Astrocyte of the spinal cord (primary cell): ENCODE results near the gene HHEX.

ENCODE experiments used
- DNase-seq: peaks from one replicate; pipeline ENCODE4 v3.0.0; 2011; ENCODE audit warnings: low read depth, low spot score
- H3K4me3 ChIP-seq: 2 replicates; pipeline ENCODE4 v1.5.1; 2011; ENCODE audit warnings: low read depth, mild to moderate bottlenecking, low read length, moderate library complexity
- in situ Hi-C: cut with HindIII; loops from 2 replicates; pipeline ENCODE4 v1.10.0; 2017; ENCODE audit warnings: low sequenced_read_pairs
- TF ChIP-seq, protein P1 (sequence below): IDR thresholded peaks from 2 replicates; pipeline ENCODE4 v1.5.1; 2012; ENCODE audit warnings: low read depth, mild to moderate bottlenecking, low read length, inconsistent platforms

The HHEX gene

DNA sequence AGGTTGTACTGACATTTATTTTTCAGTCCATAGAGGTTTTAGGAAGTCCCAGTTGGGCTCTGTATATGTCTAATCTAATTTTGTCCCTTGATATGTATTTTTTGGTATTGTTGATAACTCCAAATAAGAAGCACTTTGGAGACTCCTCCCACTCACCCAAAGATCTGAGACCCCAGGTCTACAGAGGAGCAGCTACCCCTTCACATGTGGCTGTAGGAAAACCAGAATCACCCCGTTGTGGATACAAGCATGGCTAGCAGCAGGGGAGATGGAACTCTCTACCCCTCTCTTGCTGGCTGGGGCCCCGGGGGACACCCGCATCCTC is 9.4 kb downstream of the HHEX start:
- TF ChIP-seq, protein P1, sequence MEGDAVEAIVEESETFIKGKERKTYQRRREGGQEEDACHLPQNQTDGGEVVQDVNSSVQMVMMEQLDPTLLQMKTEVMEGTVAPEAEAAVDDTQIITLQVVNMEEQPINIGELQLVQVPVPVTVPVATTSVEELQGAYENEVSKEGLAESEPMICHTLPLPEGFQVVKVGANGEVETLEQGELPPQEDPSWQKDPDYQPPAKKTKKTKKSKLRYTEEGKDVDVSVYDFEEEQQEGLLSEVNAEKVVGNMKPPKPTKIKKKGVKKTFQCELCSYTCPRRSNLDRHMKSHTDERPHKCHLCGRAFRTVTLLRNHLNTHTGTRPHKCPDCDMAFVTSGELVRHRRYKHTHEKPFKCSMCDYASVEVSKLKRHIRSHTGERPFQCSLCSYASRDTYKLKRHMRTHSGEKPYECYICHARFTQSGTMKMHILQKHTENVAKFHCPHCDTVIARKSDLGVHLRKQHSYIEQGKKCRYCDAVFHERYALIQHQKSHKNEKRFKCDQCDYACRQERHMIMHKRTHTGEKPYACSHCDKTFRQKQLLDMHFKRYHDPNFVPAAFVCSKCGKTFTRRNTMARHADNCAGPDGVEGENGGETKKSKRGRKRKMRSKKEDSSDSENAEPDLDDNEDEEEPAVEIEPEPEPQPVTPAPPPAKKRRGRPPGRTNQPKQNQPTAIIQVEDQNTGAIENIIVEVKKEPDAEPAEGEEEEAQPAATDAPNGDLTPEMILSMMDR = no peak
- no peak for DNase-seq
- in situ Hi-C loops = no loop called here
- H3K4me3 ChIP-seq = peak overlapping the region; percentile 47

DNA sequence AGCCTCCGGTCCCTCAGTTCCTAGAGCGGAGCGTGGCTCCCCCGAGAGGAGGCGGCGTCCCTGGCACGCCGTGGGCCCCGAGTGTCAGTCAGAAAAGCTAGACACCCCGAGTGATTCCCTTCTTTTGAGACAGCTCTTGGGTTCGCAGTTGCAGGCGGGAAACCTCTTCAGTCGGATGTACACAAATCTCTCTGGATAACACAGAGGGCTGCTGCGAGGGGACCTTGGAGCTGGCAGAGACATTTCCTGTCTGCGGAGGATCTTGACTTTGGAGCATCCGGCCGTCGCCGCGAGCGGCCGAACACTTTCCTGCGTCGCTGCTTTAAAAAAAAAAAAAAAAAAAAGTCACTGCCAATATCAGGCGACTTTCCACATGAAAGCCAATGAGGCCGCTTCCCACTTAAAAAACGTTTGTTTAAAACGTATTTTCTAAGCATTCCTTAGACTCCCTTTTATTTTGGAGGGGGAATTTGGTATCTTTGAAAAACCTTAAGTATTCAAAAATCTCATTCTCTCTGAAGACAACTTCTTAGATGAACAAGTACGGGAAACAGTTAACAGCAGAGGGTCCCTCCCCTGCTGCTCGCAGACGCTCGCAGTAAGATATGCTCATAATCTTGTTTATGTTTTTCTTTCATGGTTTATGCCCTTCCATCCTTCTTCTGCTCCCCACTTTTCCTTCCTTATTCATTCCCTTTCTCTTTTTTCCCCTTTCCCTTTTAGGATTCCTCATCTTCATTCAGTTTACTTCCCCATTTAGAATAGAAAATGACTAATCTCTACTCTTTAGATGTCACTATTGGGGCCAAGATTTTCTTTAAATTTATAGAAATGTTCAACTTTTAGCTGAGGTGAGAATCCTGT is 10.0 kb downstream of the HHEX start:
- in situ Hi-C loops = no loop called here
- peak overlapping the region; percentile 47 for H3K4me3 ChIP-seq
- TF ChIP-seq, protein P1 = no peak
- DNase-seq = peak; percentile 50

DNA sequence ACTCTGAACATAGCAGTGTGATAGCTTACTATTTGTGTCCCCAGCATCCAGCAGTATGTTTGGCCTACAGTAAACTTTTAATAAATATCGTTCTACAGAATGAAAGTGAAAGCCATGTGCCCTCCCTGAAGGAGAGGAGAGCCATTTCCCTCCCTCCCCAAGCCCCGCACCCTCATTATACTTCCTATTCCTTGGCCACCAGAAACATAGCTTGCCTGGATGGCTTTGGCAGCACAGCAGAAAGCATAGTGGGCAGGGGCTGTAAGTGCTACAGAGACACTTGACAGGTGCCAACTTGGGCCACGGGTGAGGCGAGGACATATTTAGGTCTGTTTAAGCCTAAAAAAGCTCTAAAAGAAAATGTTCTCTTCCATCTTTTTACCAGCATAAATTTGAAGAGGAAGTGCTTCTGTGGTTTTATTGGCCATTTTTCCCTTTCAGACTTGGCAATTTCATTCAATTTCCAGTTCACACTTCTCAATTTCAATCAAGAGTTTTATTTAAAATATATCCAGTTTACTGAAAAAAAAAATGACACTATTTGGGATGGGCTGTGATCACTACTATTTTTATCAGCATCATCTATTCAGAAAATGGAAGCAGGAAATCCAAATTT is 12.7 kb downstream of the HHEX start:
- in situ Hi-C loops = no loop called here
- no peak overlapping the region for H3K4me3 ChIP-seq
- DNase-seq = no peak
- TF ChIP-seq, protein P1 = no peak

DNA sequence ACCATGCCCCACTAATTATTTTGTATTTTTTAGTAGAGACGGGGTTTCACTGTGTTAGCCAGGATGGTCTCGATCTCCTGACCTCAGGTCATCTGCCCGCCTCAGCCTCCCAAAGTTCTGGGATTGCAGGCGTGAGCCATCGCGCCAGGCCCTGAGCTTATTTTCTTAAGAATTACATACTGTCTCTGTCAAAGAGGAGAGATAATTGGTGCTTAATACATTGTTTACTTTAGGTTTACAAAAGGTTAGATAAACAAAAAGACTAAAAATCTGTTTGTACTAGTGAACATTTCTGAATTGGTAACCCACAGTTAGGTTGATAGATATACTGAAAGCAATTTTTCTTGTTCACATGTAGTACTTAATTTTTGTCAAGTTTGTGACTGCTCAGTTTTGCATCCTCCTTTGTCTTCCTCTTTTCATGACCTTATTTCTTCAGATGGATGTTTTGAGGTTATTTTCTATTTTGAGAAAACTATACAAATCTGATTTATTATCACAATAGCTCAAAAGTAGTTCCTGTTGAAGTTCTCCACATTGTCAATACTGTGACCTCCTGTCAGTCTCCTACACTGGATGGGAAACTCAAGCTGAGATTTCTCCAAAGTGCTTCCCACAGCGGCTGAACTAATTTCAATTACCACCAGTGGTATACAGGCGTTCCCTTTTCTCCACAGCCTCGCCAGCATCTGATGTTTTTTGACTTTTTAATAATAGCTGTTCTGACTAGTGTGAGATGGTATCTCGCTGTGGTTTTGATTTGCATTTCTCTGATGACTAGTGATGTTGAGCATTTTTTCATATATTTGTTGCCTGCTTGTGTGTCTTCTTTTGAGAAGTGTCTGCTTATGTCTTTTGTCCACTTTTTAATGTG is 22.5 kb downstream of the HHEX start:
- peak; percentile 56 for DNase-seq
- TF ChIP-seq, protein P1 = no peak
- H3K4me3 ChIP-seq = no peak overlapping the region
- in situ Hi-C loops = no loop called here

DNA sequence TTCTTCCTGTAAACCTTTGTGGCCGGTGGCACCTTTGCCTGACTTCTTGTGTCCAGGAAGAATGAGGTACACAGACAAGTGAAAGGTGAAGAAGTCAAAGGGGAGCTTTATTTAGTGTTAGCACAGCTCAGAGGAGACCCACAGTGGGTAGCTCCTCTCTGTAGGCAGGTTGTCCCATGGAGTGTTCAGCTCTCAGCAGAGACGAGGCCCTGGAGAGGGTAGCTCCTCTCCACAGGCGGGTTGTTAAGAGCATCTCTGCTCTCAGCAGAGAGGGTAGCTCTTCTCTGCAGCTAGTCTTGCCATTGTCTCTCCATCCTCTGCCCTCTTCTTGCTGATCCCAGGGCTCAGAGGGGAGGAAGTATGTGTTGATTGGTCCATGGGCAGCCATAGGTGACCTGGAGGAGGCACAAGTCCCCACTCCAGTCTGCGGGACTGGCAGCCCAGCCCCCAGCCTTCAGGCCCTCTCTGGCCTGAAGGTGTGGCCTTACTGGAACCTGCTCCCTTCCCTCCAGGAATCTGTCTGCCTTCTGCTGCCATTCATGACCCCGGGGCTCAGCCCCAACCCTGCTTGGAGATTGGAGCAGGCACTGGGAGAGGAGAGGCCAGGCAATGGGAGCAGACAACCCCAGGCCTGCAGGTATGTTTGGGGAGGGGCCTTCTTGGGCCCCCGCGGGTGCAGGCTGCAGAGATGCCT is 24.5 kb downstream of the HHEX start:
- TF ChIP-seq, protein P1 = no peak
- DNase-seq = no peak
- H3K4me3 ChIP-seq = no peak overlapping the region
- in situ Hi-C loops = no loop called here

DNA sequence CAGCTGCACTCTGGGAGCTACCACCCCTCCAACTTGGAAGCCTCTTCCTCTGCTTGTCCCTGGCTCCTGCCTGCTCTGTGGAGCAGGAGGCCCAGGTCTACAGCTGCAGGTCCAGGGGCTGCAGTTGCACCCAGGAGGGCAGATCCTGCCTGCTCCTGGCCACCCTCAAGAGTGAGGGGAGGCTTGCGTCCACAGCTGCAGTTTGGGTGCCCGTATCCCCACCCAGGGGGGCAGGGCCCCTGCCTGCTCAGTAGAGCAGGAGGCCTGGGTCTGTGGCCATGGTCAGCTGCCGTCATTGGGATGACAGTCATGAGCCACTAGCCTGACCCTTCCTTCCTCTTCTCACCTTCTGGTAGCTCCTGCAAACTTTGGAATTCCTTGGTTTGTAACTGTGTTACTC is 25.1 kb downstream of the HHEX start:
- DNase-seq = no peak
- H3K4me3 ChIP-seq = no peak overlapping the region
- in situ Hi-C loops = no loop called here
- TF ChIP-seq, protein P1 = no peak
